NCI-H524 (cell line): ENCODE measurements around the gene CBLL2.
"Not testable (repeated sequence)": the region's sequence is repeated elsewhere in the genome, so short reads cannot be mapped to it uniquely, and the experiment has no call there.

Experiments used
- DNase-seq, 2 experiments: peaks; one replicate each; lab custom pipeline; 2025; lab: John Stamatoyannopoulos, UW

Gene CBLL2, protein sequence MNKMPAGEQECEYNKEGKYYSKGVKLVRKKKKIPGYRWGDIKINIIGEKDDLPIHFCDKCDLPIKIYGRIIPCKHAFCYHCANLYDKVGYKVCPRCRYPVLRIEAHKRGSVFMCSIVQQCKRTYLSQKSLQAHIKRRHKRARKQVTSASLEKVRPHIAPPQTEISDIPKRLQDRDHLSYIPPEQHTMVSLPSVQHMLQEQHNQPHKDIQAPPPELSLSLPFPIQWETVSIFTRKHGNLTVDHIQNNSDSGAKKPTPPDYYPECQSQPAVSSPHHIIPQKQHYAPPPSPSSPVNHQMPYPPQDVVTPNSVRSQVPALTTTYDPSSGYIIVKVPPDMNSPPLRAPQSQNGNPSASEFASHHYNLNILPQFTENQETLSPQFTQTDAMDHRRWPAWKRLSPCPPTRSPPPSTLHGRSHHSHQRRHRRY

DNA sequence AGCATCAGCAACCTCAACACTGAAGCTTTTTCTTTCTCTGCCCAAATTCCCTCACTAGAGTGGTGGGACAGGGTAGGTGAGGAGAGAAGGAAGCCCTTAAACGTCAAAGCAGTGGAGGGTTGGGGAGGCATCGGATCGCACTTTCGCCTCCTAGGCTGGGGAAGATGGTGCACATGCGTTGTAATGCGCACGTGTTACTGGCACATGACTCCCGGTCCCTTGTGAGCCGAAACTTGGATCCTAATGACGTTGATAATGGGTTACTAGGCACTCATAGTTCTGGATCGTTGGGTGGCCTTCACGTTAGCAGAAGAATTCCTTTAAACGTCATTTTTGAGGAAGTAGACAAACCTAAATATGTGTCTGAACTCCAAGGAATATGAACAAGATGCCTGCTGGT lies at the start of gene CBLL2:
CBLL2 (plus strand) TSS at position 301 of the 400 bp plus-strand sequence; CDS start at position 380, 79 bp downstream.
- no peak for DNase-seq

DNA sequence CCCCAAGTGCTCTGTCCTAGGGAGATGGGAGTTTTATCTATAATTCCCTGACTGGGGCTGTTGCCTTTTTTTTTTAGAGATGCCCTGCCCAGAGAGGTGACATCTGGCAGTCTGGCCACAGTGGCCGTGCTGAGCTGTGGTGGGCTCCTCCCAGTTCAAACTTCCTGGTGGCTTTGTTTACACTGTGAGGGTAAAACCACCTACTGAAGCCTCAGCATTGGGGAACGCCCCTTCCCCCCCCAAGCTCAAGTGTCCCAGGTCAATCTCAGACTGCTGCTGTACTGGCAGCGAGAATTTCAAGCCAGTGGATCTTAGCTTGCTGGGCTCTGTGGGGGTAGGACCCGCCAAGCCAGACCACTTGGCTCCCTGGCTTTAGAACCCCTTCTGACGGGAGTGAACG lies 38.3 kb upstream of the CBLL2 start:
- no peak for DNase-seq

DNA sequence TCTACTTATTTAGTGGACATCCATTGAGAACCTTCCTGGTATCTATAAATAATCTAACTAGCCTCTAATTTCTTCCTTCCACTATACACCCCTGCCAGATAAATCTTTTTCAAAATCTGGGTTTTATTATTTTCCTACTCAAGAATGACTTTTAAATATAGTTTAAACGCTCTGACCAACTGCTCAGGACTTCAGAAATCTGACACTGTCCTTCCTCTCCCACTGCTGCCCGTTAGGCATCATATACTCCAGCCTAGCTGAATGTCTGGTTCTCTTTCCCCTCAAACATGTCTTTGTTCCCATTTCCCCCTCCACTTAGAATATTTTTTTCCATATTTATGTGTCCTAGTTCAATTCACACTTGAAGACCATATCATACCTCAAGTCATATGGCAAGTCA lies 35.2 kb upstream of the CBLL2 start:
- no peak for DNase-seq

DNA sequence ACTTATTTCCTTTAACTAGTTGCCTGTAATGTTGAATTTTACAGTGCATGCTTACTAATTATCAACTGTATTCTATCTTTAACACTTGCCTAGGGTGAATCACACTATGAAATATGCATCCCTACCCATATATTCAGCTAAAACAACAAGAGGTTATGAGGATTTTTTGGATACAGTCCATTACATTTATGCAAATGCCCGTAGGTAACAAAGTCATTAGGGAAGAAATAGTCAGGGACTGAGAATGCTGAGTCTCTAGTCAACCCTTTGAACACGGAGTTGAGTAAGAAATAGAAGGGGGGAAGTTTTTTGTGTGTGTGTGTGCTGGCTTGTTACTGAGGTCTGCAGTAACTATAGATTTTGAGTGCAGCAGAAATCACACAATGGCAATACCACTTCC lies 26.1 kb upstream of the CBLL2 start:
- no peak for DNase-seq

DNA sequence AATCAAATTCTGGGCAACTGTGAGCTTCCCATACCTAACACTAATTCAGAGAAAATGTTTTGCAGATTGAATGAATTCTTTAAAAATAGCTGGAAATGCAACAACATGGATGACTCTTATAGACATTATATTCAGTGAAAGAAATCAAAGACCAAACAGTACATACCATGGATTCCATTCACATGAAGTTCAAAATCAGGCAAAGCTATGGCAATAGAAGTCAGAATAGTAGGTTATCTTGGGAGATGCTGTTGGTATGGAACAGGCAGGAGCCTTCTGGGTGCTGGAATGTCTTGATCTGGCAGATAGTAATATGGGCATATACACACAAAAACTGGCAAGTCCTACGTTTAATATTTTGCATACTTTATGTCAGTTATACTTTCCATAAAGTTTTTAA lies 25.5 kb upstream of the CBLL2 start:
- no peak for DNase-seq

DNA sequence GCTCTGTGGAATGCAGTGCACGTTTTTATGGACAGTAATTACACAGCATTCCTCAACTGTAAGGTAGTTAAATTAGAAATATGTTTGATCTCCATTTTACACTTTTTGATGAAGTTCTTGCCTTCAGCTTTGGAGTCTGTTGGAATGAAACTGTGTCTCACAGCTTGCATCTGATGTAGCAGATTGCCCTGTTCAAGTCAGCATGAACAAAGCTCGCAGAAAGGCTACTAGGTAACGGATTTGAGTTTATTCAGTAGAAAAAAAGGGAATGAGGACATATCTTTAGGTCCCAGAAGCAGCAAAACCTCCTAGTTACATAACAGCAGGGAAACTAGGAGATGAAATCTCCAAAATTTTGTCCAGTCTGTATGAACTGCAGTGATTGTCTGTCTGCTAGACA lies 24.3 kb upstream of the CBLL2 start:
- no peak for DNase-seq

DNA sequence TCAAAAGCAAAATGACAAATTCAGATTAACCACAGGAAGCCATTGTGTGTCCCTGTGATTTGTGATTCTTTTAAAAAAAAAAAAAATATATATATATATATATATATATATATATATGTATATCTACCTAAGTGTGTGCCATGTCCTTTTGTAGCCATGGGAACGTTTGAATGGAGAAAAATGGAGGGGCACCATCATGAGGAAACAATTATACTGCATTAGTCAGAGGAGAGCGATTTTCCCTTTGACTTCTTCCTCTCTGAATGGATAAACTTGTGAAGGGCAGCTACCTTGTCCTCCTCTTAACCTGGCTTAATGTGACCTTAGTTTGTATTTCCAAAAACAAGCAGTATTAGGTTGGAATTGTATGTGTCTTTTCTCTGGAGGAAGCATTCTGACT lies 23.3 kb upstream of the CBLL2 start:
- DNase-seq, result no peak

DNA sequence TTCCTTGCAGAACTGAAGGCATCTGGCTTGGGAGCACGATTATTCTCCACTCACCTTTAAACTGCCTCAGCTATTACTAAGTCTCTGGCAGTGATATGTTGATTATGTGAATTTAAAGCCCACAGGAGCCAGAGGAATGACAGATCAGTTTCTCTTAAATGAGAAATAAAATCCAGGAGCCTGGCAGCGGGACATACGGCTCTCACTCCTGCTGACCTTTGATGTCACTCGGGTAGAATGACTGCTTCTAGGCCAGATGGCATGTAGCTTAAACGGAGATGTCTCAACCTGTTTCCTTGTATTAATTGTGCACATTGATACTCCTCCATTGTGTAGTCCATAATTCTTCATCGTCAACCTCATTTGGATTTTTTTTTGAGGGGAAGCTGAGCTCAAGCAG lies 4.0 kb upstream of the CBLL2 start:
- peak in 1 of 2 experiments; percentile 82 for DNase-seq

DNA sequence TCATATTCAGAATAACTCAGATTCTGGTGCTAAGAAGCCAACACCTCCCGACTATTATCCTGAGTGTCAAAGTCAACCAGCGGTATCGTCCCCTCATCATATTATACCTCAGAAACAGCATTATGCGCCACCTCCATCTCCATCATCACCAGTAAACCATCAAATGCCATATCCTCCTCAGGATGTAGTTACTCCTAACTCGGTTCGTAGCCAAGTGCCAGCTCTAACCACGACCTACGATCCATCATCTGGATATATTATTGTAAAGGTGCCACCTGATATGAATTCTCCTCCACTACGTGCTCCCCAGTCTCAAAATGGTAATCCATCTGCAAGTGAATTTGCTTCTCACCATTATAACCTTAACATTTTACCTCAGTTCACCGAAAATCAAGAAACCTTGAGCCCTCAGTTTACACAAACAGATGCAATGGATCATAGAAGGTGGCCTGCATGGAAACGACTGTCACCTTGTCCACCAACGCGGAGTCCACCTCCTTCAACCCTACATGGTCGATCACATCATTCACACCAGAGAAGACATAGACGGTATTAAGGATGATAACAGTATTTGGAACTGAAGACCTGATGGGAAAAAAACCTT lies 1.1 kb downstream of the CBLL2 start:
- no peak for DNase-seq

DNA sequence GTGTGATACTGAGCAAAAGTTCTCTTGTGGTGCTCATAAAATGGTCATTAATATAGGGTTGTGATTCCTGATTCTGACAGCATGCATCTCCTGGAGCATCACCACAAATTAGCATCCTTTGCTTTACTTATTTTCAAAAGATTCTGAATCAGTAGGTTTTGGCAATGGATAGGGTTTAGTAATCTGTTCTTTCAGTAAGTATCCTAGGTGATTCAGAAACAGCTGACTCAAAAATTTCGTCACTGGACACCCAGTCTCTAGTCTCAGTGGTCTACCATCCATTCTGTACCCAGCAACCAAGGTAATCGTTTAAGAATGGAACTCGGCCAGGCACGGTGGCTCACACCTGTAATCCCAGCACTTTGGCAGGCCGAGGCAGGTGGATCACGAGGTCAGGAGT lies 4.1 kb downstream of the CBLL2 start:
- no peak for DNase-seq

DNA sequence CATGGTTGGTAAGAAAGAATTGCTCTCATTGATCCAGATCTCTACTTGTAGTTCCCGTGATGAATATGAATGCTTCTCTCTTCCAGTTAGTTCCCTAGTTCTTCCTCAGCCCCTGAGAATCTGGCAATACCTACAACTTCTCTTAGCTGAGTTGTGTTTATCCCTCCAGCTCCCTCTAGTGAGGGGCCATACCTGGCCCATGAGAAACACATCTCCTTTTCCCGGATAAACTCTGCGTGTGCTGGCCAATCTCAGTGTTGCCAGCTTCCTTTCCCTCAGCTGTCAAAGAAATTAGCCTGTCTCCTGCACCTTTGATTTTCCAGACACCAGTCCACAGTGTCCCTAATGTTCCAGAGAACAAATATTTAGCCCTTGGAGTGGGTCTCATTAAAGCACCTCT lies 5.7 kb downstream of the CBLL2 start:
- DNase-seq, result no peak

DNA sequence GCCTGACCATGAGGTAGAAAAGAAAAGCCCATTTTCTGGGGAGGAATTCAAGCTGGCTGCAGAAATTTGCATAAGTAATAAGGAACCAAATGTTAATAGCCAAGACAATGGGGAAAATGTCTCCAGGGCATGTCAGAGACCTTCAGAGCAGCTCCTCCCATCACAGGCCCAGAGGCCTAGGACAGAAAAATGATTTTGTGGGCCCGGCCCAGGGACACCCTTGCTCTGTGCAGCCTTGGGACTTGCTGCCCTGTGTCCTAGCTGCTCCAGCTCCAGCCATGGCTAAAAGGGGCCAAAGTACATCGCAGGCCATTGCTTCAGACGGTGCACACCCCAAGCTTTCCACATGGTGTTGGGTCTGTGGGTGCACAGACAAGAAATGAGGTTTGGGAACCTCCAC lies 16.5 kb downstream of the CBLL2 start:
- not testable (repeated sequence) for DNase-seq

DNA sequence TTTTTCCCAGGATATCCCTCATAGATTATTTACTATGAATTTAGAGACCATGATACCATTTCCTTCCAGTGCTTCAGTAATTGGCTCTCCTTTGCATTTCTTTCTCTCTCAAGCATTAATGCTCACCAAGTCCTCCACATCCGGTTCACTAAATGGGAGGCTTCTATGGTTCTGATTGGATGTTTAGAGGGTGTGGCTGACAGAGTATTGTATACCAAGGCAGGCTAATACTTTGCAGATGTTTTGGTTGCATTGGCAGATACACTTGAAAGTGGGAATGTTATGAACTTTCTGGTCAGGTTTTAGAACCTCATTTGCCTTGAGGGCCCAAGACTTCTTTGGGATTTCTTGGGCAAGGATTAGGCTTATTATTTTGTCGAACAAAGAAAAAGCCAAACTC lies 24.2 kb downstream of the CBLL2 start:
- no peak for DNase-seq

DNA sequence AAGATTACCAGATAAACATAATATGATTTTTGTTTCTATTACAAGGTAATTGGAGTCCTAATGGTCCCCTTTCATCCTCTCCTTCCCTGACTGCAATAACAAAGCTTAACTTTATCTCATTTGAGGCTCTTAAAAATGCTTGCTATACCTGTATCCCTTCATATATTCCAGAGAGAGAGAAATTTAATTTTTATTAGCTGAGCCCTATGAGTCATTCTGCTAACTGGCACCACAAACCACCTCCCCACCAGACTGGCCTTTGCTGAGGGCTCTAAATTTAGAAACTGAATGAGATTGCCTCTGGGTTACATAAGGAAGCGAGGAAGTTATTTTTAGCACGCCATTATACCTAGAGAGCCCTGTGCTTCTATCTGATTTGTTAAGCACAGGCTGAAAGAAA lies 27.4 kb downstream of the CBLL2 start:
- DNase-seq, result peak; percentile 20 to 54

DNA sequence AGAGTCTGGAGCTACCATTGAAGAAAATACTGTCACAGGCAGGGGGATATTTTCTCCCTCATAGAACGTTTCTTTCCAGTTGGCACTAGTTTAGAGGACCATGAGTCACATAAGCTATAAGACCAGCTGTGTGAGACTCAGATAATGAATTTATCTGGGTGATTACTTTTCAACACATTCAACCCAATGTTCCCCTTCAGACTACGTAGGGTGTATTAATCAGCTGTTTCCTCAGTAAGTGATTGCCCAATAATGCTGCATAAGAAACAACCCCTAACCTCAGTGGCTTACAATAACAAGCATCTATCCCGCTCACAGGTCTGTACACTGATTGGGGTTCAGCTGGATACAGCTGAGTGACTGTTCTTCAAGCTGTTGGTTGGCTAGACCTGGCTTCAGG lies 38.1 kb downstream of the CBLL2 start:
- DNase-seq, result no peak

DNA sequence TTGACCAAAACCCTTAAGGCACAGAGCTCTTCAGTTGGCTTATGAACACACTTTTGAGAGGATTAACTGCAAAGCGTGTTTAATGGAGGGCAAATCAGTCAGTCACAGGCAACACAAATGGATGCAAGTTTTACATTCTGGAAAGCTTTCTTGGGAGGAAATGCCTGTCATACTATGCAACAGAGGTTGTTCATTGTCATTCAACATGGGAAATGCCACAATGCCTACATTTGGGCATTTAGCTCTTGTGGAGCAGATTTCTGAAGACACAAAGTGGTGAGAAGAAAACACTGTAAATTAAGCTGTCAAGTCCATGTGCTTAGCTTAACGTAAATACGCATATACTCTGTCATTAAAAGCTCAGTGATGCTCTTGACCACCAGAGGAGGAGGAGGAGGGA lies 41.1 kb downstream of the CBLL2 start:
- DNase-seq, result peak in 1 of 2 experiments; percentile 73

DNA sequence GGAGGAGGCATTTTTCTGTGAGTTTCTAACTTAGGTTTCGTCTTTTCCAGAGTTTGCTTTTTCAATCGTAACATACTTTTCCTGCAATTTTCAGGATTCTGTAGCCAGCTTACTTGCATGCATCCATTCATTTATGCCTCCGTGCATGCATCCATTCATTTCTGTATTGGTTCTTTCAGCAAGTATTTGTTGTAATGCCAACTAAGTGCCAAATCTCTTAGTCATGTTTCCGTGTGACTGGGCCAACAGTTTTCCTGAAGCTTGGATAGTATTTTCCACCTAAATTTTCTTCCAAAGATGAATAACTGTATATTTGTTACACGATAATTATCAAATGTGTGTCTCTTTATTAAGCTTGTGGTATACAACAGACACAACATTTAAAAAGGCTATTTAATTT lies 41.5 kb downstream of the CBLL2 start:
- DNase-seq, result no peak

DNA sequence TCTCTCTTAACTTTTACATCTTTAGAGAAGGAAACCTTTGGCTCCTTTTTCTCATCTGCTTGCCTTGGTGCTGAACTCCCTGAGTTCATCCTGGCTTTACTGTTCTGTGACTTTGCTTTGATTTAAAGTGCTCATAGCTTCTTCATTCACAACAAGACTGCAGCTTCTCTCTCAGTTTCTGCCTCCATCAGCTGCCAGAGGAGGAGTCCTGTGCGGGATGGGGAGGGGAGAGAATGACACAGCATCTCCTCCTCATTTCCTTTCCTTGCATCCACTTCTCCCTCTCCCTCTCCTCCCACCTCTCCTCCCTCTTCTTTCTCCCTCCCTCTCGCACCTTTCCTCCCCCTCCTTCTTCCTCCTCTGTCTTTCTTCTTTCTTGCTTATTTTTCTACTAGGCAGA lies 42.0 kb downstream of the CBLL2 start:
- no peak for DNase-seq

DNA sequence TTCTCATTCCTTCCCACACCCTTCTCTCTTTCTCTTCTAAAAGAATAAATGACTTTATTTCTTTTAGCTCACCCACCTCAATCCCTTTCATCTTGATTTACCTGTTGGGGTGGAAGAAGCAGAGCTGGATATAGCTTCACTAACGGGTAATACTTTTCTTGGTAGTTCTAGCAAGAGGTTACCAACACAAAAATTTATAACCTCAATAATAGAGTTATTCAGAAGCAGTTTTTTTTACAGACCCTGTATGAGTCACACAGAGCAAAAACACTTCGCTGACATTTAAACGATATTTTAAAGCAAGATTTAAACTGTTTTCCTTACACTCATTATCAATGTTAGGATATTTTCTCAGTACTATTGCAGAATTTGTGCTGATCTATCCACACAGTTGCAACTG lies 42.4 kb downstream of the CBLL2 start:
- no peak for DNase-seq

DNA sequence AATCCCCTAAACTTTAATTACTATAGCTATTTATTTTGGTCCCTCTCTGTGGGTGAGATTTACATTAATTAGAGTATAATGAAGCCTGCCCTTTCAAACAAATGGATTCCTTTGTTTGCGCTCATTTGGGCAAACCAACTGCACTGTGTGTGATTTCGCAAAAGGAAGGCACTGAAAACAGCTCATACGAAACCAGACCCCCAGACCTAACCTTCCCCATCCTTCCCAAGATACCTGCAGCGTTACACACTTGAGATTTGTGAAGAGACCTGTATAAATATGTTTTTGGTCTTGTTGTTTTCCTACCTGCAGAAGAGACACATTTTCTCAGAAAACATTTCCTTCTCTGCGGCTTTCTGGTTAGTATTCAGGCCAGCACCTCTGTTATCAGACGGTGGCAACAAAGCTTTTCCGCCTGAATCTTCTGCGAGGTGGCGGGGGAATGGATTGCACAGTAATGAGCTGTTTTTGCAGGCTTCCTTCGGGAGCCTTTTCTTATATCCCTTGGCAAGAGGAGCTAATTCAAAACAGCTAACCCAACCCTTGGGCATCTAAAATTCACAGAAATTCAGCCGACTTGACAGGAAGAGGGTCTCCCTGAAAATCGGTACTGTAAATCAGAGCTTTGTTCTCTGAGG lies 47.6 kb downstream of the CBLL2 start:
- no peak for DNase-seq

DNA sequence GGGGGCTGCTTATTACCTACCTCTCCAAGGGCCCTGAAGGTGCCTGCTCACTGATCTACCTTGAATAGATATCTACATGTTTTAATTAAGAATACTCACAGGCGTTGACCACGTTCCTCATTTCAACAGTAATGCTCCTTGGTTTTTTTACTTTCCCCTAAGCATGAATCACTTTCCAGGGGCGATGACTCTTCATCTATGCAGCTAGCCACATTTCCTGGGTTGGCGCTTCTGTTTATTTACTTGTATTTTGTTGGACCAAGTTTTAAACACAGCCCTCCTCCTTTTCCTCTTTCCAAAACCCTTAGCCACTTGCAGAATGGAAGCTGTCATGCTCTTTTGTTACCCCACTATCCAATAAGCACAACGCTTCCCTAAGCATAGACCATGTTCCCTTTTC lies 50.8 kb downstream of the CBLL2 start:
- no peak for DNase-seq
